ENCODE results near the gene DOCK11. TPM values are rescaled to one million over a fixed set of nuclear protein-coding genes. Genes with fewer than 3 reads are reported as not detected.

Gene DOCK11
- total RNA-seq, 4 donors from 2014 or later = 61.9 to 139 (median 80.1) TPM

GRCh38 chrX:118717678-118718391, 222.2 kb downstream of the DOCK11 start:
- ATAC-seq = peak; percentile 55
- no peak overlapping the region for H3K27ac ChIP-seq
- no peaks in the 10 kb centered on the region for H3K27me3 ChIP-seq
- H3K4me1 ChIP-seq = no peaks in the 10 kb centered on the region
- no peak overlapping the region for H3K4me3 ChIP-seq
- no peaks in the 10 kb centered on the region for H3K9me3 ChIP-seq
- H3K36me3 ChIP-seq = no peaks in the 10 kb centered on the region
- TF ChIP-seq POLR2A (IDR thresholded peaks at IDR 0.05) (no peak), EP300 (IDR thresholded peaks at IDR 0.05) (no peak), POLR2AphosphoS5 (IDR thresholded peaks at IDR 0.05) (no peak), CTCF (IDR thresholded peaks at IDR 0.05) (no peak)
- 81 to 95% methylated on average over 6 to 8 of the region's 13 CpGs for WGBS, 2 donors (ENCODE audit: low coverage in 1 of 2)

GRCh38 chrX:118718737-118719136, 223.1 kb downstream of the DOCK11 start:
- WGBS, 2 donors (ENCODE audit: low coverage in 1 of 2) = 63 to 90% methylated on average over 2 of the region's 2 CpGs

GRCh38 chrX:118720058-118720707, 224.6 kb downstream of the DOCK11 start:
- no peaks in the 10 kb centered on the region for H3K27me3 ChIP-seq
- 90 to 100% methylated on average over 2 of the region's 3 CpGs for WGBS, 2 donors (ENCODE audit: low coverage in 1 of 2)
- no peaks in the 10 kb centered on the region for H3K9me3 ChIP-seq
- no peak for TF ChIP-seq POLR2A (IDR thresholded peaks at IDR 0.05)
- TF ChIP-seq CTCF (IDR thresholded peaks at IDR 0.05) = no peak
- TF ChIP-seq EP300 (IDR thresholded peaks at IDR 0.05) = no peak
- TF ChIP-seq POLR2AphosphoS5 (IDR thresholded peaks at IDR 0.05) = no peak
- H3K27ac ChIP-seq = no peak overlapping the region
- H3K36me3 ChIP-seq = no peaks in the 10 kb centered on the region
- no peak for ATAC-seq
- no peak overlapping the region for H3K4me3 ChIP-seq
- H3K4me1 ChIP-seq = peaks cover 0 to 11% (median 0%) of the 10 kb centered on the region in 3 donors

More at GRCh38 chrX:118718737-118719136, 223.1 kb downstream of the DOCK11 start:
- no peaks in the 10 kb centered on the region for H3K9me3 ChIP-seq
- no peaks in the 10 kb centered on the region for H3K27me3 ChIP-seq
- TF ChIP-seq CTCF (IDR thresholded peaks at IDR 0.05) = no peak
- TF ChIP-seq POLR2AphosphoS5 (IDR thresholded peaks at IDR 0.05) = no peak
- TF ChIP-seq EP300 (IDR thresholded peaks at IDR 0.05) = no peak
- TF ChIP-seq POLR2A (IDR thresholded peaks at IDR 0.05) = no peak
- H3K36me3 ChIP-seq = no peaks in the 10 kb centered on the region
- peak; percentile 36 for ATAC-seq
- H3K27ac ChIP-seq = no peak overlapping the region
- no peaks in the 10 kb centered on the region for H3K4me1 ChIP-seq
- H3K4me3 ChIP-seq = no peak overlapping the region

- no peaks in the 10 kb centered on the region for H3K9me3 ChIP-seq
- TF ChIP-seq POLR2A (IDR thresholded peaks at IDR 0.05) = no peak
- no peak for TF ChIP-seq EP300 (IDR thresholded peaks at IDR 0.05)
- no peak for TF ChIP-seq POLR2AphosphoS5 (IDR thresholded peaks at IDR 0.05)
- no peak for TF ChIP-seq CTCF (IDR thresholded peaks at IDR 0.05)
- WGBS, 2 donors (ENCODE audit: low coverage in 1 of 2) = 74% methylated on average over 3 of the region's 3 CpGs; no CpG with 5 or more reads in 1 of the 2 donors
- peaks cover 0 to 27% (median 0%) of the 10 kb centered on the region in 3 donors for H3K4me1 ChIP-seq
- no peaks in the 10 kb centered on the region for H3K27me3 ChIP-seq
- H3K36me3 ChIP-seq = no peaks in the 10 kb centered on the region
- no peak overlapping the region for H3K27ac ChIP-seq
- ATAC-seq = no peak
- H3K4me3 ChIP-seq = no peak overlapping the region
These were observed 227.8 kb downstream of the DOCK11 start for GRCh38 chrX:118723376-118723775.
